ENCODE measurements around the gene PAFAH1B1.

- TF ChIP-seq CTCF (IDR thresholded peaks at IDR 0.05): no peak
- TF ChIP-seq POLR2A (IDR thresholded peaks at IDR 0.05): no peak
Observed at GRCh38 chr17:2624292-2624731, 30.9 kb downstream of the PAFAH1B1 start.

All from esophagus squamous epithelium (tissue), 4 donors.